Duodenal mucosa (tissue), 2 donors: ENCODE measurements around the gene MACF1.

Experiments
- H3K27ac ChIP-seq: one replicate; pipeline ENCODE4 v1.7.0; 2013; ENCODE audit warnings: low read depth, low read length
- H3K27me3 ChIP-seq, 2 donors: one replicate each; pipeline ENCODE4 v1.7.0; 2013; ENCODE audit warnings: low read length in 2 of 2, control low read depth in 1 of 2; ENCODE audit not compliant: insufficient read depth in 2 of 2, control insufficient read depth in 1 of 2
- H3K36me3 ChIP-seq, 2 donors: one replicate each; pipeline ENCODE4 v1.7.0; 2013; ENCODE audit warnings: low read length in 2 of 2, control low read depth in 1 of 2; ENCODE audit not compliant: insufficient read depth in 2 of 2, control insufficient read depth in 1 of 2
- H3K4me1 ChIP-seq, 2 donors: one replicate each; pipeline ENCODE4 v1.7.0; 2013; ENCODE audit warnings: low read length in 2 of 2, control low read depth in 1 of 2; ENCODE audit not compliant: insufficient read depth in 2 of 2, control insufficient read depth in 1 of 2
- H3K4me3 ChIP-seq, 2 donors: one replicate each; pipeline ENCODE4 v1.7.0; 2013; ENCODE audit warnings: low read length in 2 of 2, low read depth in 1 of 2
- H3K9ac ChIP-seq, 2 donors: one replicate each; pipeline ENCODE4 v1.7.0; 2013; ENCODE audit warnings: low read length in 2 of 2, low read depth in 1 of 2
- H3K9me3 ChIP-seq, 2 donors: one replicate each; pipeline ENCODE4 v1.7.0; 2013; ENCODE audit warnings: low read length in 2 of 2, control low read depth in 1 of 2; ENCODE audit not compliant: control insufficient read depth in 1 of 2

The MACF1 gene

GRCh38 chr1:39398278-39399021 lies 194.0 kb downstream of the MACF1 start:
- peak overlapping the region in 1 of 2 donors; percentile 13 for H3K9ac ChIP-seq

GRCh38 chr1:39401106-39401505 lies 196.6 kb downstream of the MACF1 start:
- no peaks in the 10 kb centered on the region for H3K36me3 ChIP-seq
- H3K4me1 ChIP-seq: peaks cover 14% of the 10 kb centered on the region in 2 donors
- H3K9ac ChIP-seq: no peak overlapping the region
- H3K27me3 ChIP-seq: no peaks in the 10 kb centered on the region
- no peak overlapping the region for H3K27ac ChIP-seq
- H3K9me3 ChIP-seq: no peaks in the 10 kb centered on the region
- H3K4me3 ChIP-seq: no peak overlapping the region

More at GRCh38 chr1:39398278-39399021, 194.0 kb downstream of the MACF1 start:
- Histone ChIP-seq H3K4me3 (no peak overlapping the region), H3K27me3 (no peaks in the 10 kb centered on the region), H3K36me3 (no peaks in the 10 kb centered on the region), H3K4me1 (peaks cover 38% of the 10 kb centered on the region in 2 donors), H3K27ac (peak overlapping the region; percentile 61), H3K9me3 (no peaks in the 10 kb centered on the region)

- no peaks in the 10 kb centered on the region for H3K9me3 ChIP-seq
- H3K9ac ChIP-seq: no peak overlapping the region
- no peak overlapping the region for H3K27ac ChIP-seq
- H3K4me1 ChIP-seq: peaks cover 17 to 19% of the 10 kb centered on the region in 2 donors
- no peak overlapping the region for H3K4me3 ChIP-seq
- H3K36me3 ChIP-seq: no peaks in the 10 kb centered on the region
- no peaks in the 10 kb centered on the region for H3K27me3 ChIP-seq
Observed at GRCh38 chr1:39404876-39405275, 200.4 kb downstream of the MACF1 start.

- no peak overlapping the region for H3K27ac ChIP-seq
- H3K9me3 ChIP-seq: no peaks in the 10 kb centered on the region
- peaks cover 22 to 24% of the 10 kb centered on the region in 2 donors for H3K4me1 ChIP-seq
- no peak overlapping the region for H3K4me3 ChIP-seq
- no peak overlapping the region for H3K9ac ChIP-seq
- H3K36me3 ChIP-seq: no peaks in the 10 kb centered on the region
- H3K27me3 ChIP-seq: no peaks in the 10 kb centered on the region
Observed at GRCh38 chr1:39405358-39405757, 200.9 kb downstream of the MACF1 start.

GRCh38 chr1:39406533-39407450 lies 202.3 kb downstream of the MACF1 start:
- H3K27ac ChIP-seq: no peak overlapping the region
- no peaks in the 10 kb centered on the region for H3K36me3 ChIP-seq
- H3K9ac ChIP-seq: no peak overlapping the region
- no peaks in the 10 kb centered on the region for H3K9me3 ChIP-seq
- peaks cover 36 to 37% of the 10 kb centered on the region in 2 donors for H3K4me1 ChIP-seq
- no peaks in the 10 kb centered on the region for H3K27me3 ChIP-seq
- H3K4me3 ChIP-seq: peak overlapping the region in 1 of 2 donors; percentile 78

GRCh38 chr1:39407510-39407895 lies 203.0 kb downstream of the MACF1 start:
- H3K4me3 ChIP-seq: peak overlapping the region; percentile 77 to 78
- no peaks in the 10 kb centered on the region for H3K36me3 ChIP-seq
- H3K27ac ChIP-seq: peak overlapping the region; percentile 83
- H3K4me1 ChIP-seq: peaks cover 41 to 44% of the 10 kb centered on the region in 2 donors
- H3K9me3 ChIP-seq: no peaks in the 10 kb centered on the region
- peak overlapping the region in 1 of 2 donors; percentile 80 for H3K9ac ChIP-seq
- H3K27me3 ChIP-seq: no peaks in the 10 kb centered on the region

- peaks cover 45 to 48% of the 10 kb centered on the region in 2 donors for H3K4me1 ChIP-seq
- H3K9ac ChIP-seq: peak overlapping the region; percentile 79 to 80
- peaks cover 0 to 4% of the 10 kb centered on the region in 2 donors for H3K36me3 ChIP-seq
- H3K4me3 ChIP-seq: peak overlapping the region; percentile 77 to 78
- H3K27ac ChIP-seq: peak overlapping the region; percentile 83
- H3K9me3 ChIP-seq: no peaks in the 10 kb centered on the region
- H3K27me3 ChIP-seq: no peaks in the 10 kb centered on the region
Observed at GRCh38 chr1:39407896-39408640, 203.6 kb downstream of the MACF1 start.

- peak overlapping the region; percentile 85 for H3K27ac ChIP-seq
- H3K4me1 ChIP-seq: peaks cover 45 to 48% of the 10 kb centered on the region in 2 donors
- peak overlapping the region; percentile 73 to 79 for H3K9ac ChIP-seq
- no peaks in the 10 kb centered on the region for H3K27me3 ChIP-seq
- H3K4me3 ChIP-seq: peak overlapping the region; percentile 77 to 78
- H3K9me3 ChIP-seq: no peaks in the 10 kb centered on the region
- peaks cover 0 to 4% of the 10 kb centered on the region in 2 donors for H3K36me3 ChIP-seq
Observed at GRCh38 chr1:39408641-39409054, 204.2 kb downstream of the MACF1 start.

GRCh38 chr1:39409055-39409816 lies 204.7 kb downstream of the MACF1 start:
- H3K4me1 ChIP-seq: peaks cover 49 to 53% of the 10 kb centered on the region in 2 donors

More at GRCh38 chr1:39409055-39409816, 204.7 kb downstream of the MACF1 start:
- Histone ChIP-seq H3K27ac (peak overlapping the region; percentile 85), H3K9me3 (no peaks in the 10 kb centered on the region), H3K36me3 (peaks cover 2 to 4% of the 10 kb centered on the region in 2 donors), H3K4me3 (peak overlapping the region; percentile 58 to 66), H3K27me3 (no peaks in the 10 kb centered on the region), H3K9ac (peak overlapping the region; percentile 38 to 73)
